ENCODE measurements around the gene ASIC2.

ASIC2 gene

GRCh38 chr17:33106525-33107165, 186.4 kb downstream of the ASIC2 start:
- no peak for ATAC-seq
- TF ChIP-seq ZNF8 (CRISPR knock-in tag; IDR thresholded peaks at IDR 0.05), result no peak
- no peak for TF ChIP-seq ESRRG (CRISPR knock-in tag; IDR thresholded peaks at IDR 0.05)
- TF ChIP-seq TOX (CRISPR knock-in tag; IDR thresholded peaks at IDR 0.05; ENCODE audit: borderline replicate concordance), result no peak
- TF ChIP-seq TCF4 (CRISPR knock-in tag; IDR thresholded peaks at IDR 0.05; ENCODE audit: borderline replicate concordance), result no peak
- TF ChIP-seq CSRNP3 (CRISPR knock-in tag; IDR thresholded peaks at IDR 0.05), result no peak
- TF ChIP-seq ARNTL (CRISPR knock-in tag; IDR thresholded peaks at IDR 0.05; ENCODE audit: borderline replicate concordance, low read depth), result no peak
- TF ChIP-seq BACH2 (CRISPR knock-in tag; IDR thresholded peaks at IDR 0.05; ENCODE audit: borderline replicate concordance), result no peak

- TF ChIP-seq TSHZ2 (CRISPR knock-in tag; IDR thresholded peaks at IDR 0.05), result no peak
- TF ChIP-seq ZNF70 (CRISPR knock-in tag; IDR thresholded peaks at IDR 0.05), result no peak
- TF ChIP-seq BACH2 (CRISPR knock-in tag; IDR thresholded peaks at IDR 0.05; ENCODE audit: borderline replicate concordance), result no peak
- TF ChIP-seq ZNF565 (CRISPR knock-in tag; conservative IDR thresholded peaks at IDR 0.05; ENCODE audit: low read depth), result no peak
- TF ChIP-seq PATZ1 (CRISPR knock-in tag; IDR thresholded peaks at IDR 0.05; ENCODE audit: borderline replicate concordance), result no peak
- TF ChIP-seq ZNF8 (CRISPR knock-in tag; IDR thresholded peaks at IDR 0.05), result no peak
- no peak for TF ChIP-seq OSR1 (CRISPR knock-in tag; IDR thresholded peaks at IDR 0.05)
- no peak for TF ChIP-seq ZC3H10 (CRISPR knock-in tag; IDR thresholded peaks at IDR 0.05)
- TF ChIP-seq ZFP30 (CRISPR knock-in tag; IDR thresholded peaks at IDR 0.05), result no peak
- no peak for TF ChIP-seq TCF4 (CRISPR knock-in tag; IDR thresholded peaks at IDR 0.05; ENCODE audit: borderline replicate concordance)
- no peak for TF ChIP-seq ARNTL (CRISPR knock-in tag; IDR thresholded peaks at IDR 0.05; ENCODE audit: borderline replicate concordance, low read depth)
- no peak for TF ChIP-seq CREB5 (CRISPR knock-in tag; IDR thresholded peaks at IDR 0.05; ENCODE audit: low read depth)
- no peak for TF ChIP-seq CSDC2 (CRISPR knock-in tag; IDR thresholded peaks at IDR 0.05)
- no peak for TF ChIP-seq TOX (CRISPR knock-in tag; IDR thresholded peaks at IDR 0.05; ENCODE audit: borderline replicate concordance)
These were observed 187.2 kb downstream of the ASIC2 start for GRCh38 chr17:33105911-33106310.

GRCh38 chr17:33099906-33100305, 193.2 kb downstream of the ASIC2 start:
- no peak for ATAC-seq
- TF ChIP-seq ARNTL (CRISPR knock-in tag; IDR thresholded peaks at IDR 0.05; ENCODE audit: borderline replicate concordance, low read depth), result no peak
- no peak for TF ChIP-seq POU6F1 (CRISPR knock-in tag; IDR thresholded peaks at IDR 0.05; ENCODE audit: borderline replicate concordance, low read depth)
- TF ChIP-seq OSR1 (CRISPR knock-in tag; IDR thresholded peaks at IDR 0.05), result no peak
- TF ChIP-seq GLIS3 (CRISPR knock-in tag; IDR thresholded peaks at IDR 0.05), result no peak
- TF ChIP-seq TOX (CRISPR knock-in tag; IDR thresholded peaks at IDR 0.05; ENCODE audit: borderline replicate concordance), result no peak
- TF ChIP-seq ZNF8 (CRISPR knock-in tag; IDR thresholded peaks at IDR 0.05), result no peak
- no peak for TF ChIP-seq ISL1 (CRISPR knock-in tag; IDR thresholded peaks at IDR 0.05)
- TF ChIP-seq TCF4 (CRISPR knock-in tag; IDR thresholded peaks at IDR 0.05; ENCODE audit: borderline replicate concordance), result no peak
- TF ChIP-seq ZFP3 (CRISPR knock-in tag; IDR thresholded peaks at IDR 0.05), result no peak
- TF ChIP-seq TSHZ2 (CRISPR knock-in tag; IDR thresholded peaks at IDR 0.05), result no peak

More at GRCh38 chr17:33105911-33106310, 187.2 kb downstream of the ASIC2 start:
- no peak for ATAC-seq

Data from SK-N-SH treated with all-trans-retinoic acid at 6 μM for 48 hours (cell line).